Hematopoietic multipotent progenitor cell treated with erythropoietin and hydrocortisone succinate and interleukin-3 and kit ligand, for 15 days (in vitro differentiated cells): ENCODE results near the gene SLFNL1.

ENCODE experiments used
- DNase-seq: peaks from one replicate; pipeline ENCODE4 v3.0.0-alpha.2; 2015; ENCODE audit warnings: low spot score

The SLFNL1 gene

GRCh38 chr1:41020109-41020576 lies 1.4 kb downstream of the SLFNL1 start:
- DNase-seq = no peak

DNA sequence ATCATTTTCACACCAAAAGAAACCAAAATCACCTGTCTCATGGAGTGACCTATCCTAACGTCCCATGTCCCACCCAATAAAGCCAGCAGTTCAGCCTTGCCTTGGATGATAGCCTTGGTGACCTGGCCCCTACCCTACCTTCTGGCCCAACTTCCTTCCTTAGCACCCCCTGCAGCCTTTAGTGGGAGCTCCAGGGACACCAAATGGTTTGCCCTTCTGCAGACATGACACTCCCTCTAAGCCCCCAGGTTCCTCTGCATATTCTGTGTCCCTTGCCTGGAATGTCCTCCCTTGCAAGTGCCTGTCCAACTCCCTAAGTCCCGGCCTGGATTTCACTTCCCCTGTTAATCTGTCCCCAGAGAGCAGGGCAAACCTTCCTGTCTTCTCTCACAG lies 2.2 kb downstream of the SLFNL1 start:
- no peak for DNase-seq

DNA sequence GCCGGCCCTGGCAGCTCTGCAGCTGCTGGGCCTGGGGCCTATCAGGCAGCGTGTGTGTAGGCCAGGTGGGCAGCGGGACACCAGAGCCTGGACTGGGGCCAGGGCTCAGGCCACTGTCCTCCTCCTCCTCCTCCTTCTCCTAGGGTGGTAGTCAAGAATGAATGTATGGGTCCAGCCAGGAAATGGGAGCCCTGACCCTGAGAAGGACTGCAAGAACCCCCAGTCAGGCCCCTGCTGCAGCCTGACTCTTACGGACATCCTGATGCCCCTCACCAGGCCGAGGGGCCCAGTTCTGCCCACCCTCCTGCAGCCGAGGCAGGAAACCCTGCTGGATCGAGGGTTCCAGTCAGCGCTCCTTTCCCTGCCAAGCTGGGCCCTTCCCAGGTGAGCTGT lies 3.5 kb downstream of the SLFNL1 start:
- no peak for DNase-seq

DNA sequence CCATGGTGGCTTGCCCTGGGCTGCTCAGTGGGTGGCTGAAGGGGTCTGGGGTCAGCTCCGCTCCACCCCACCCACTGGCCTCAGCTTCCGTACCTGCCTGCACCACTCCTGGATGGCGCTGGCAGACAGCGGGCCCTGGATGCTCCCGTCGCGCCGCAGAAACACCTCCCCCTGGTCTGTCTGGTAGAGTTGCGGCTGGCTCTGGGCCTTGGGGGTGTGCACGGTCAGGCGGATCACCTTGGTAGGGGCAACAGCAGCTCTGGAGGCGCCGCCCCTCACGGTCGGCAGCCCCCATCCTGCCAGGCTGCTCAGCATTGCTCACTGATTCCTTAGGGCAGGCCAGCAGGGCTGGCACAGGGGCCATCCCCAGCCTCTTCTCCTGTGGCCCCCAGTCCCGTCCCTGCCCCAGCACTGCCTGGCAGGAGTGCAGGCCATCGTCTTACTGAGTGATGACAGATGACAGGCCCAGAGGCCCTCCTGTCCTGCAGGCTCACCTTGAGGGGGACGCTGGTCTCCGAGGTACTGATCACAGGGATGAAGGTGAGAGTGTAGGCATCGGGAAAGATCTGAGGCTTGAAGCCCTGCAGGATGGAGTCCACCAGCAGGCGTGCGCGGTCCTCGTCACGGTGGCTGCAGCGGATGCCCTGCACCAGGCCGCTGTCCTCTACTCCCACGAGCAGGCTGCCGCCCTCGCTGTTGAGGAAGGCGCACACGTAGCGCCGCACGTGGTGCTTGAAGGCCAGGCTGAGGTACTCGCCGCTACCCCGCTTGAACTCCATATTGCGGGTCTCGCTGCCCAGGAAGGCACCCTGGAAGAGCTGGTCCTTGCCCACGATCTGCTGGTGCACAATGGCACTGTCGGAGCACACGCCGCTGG lies 4.1 kb downstream of the SLFNL1 start:
- DNase-seq = no peak

GRCh38 chr1:41015897-41016470 lies 5.5 kb downstream of the SLFNL1 start:
- DNase-seq = no peak

DNA sequence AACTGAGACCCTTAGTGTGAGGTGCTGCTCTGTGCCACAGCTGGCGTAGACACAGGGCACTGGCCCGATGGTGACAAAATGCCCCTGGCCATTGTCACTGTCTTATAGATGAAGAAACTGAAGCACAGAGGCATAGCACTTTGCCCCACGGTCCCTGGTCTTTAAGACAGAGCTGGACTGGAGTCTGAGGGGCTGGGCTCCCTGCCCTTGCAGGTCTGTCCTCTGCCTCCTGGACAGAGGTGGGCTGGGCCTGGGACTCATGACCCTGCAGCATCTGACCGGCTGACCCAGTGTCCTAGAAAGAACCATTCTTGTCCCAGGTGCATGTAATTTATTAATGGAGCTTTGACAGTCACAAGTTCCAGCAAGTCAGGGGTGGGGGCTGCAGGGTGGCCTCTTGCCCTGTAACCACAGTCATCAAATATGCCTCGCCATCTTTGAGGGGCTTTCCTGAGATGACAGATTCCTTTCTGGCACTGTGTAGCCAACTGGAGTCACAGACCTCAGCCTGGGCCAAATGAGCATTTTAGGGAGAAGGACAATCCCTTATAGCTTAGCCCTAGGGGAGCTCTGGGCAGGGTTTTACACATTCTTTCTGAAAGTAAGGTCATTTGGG lies 6.1 kb downstream of the SLFNL1 start:
- DNase-seq = no peak

DNA sequence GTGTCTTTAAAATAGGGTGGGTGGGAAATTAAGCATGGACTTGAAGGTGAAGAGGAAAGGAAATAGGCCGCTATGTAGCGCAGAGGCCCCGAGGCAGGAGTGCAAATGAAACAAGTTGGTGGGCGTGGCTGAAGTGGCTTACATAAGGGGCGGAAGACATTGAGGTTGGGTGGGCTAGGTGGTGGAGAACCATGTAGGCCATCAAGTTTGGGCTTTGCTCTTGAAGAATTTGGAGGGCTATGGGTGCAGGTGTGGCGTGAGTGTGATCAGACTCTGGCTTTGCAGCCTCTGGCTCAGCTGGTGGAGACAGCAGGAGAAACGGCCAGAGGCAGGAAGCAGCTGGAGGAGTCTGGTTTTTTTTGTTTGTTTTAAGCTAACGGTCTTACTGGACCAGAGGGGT lies 6.7 kb downstream of the SLFNL1 start:
- no peak for DNase-seq

DNA sequence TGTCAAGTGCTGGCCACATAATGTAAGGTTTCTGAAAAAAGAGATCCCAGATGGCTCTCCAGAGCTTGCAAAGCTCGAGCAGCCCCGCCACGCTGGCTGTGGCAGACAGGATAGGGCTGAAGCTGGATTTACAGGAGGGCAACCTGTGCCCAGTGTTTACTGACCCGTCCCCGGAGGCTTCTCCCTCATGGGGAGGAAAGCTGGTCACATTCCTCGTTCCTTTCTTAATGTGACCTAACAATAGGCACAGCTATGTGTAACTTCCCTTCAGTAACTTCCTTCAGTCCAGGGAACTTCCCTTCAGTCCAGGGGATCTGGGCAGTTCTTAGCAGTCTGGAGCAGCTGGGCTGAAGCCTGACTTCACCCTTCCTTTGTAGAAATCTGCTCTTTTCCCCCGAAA lies 7.7 kb downstream of the SLFNL1 start:
- no peak for DNase-seq

DNA sequence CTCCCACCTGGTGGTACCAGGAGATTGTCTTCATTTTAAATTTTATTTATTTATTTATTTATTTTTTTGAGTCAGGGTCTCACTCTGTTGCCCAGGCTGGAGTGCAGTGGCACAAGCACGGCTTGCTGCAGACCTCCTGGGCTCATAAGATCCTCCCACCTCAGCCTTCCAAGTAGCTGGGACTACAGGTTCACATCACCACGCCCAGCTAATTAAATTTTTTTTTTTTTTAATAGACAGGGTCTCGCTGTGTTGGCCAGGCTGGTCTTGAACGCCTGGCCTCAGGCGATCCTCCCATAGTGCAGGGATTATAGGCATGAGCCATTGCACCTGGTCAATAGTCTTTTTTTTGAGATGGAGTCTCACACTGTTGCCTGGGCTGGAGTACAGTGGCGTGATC lies 8.5 kb downstream of the SLFNL1 start:
- no peak for DNase-seq

- no peak for DNase-seq
Measured at GRCh38 chr1:41010345-41010744, 11.2 kb downstream of the SLFNL1 start.

DNA sequence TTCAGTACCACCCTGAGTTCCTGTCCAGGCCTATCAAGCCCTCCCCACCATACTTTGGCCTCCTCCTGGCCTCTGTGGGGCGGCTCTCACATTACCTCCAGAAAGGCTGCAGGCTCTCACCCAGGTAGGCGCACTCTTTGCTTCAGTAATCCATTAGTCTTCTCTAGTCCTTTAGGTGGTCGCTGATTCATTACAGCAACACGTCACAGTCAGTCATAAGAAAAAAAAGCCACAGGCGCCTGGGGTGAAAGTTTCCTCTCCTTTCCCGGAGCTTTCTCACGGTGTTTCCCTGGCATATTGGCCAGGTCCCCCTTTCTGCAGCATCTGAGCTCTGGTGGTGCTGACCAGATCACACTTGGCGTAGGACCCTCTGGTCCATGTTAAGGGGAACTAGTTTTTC lies 12.1 kb downstream of the SLFNL1 start:
- DNase-seq = no peak

GRCh38 chr1:41006942-41007865 lies 14.3 kb downstream of the SLFNL1 start:
- no peak for DNase-seq

DNA sequence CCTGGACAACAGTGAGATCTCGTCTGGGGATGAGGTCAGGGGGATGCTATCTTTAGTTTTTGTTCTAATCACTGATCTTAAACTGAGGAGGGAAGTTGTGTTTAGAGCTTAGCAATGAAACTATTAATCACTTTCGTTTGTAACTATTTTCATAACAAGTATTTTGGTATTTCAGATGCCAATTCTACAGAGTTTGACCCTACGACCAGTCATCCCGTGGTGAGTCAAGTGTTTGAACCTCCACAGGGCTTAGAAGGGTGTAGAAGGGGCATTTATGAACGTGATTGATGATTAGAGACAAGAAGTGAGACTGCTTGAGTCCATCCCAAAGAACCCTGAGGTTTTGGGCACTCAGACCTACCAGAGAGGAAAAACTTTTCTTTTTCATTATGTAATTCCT lies 15.6 kb downstream of the SLFNL1 start:
- no peak for DNase-seq

- DNase-seq = peak; percentile 97
Measured at GRCh38 chr1:41003640-41004220, 17.8 kb downstream of the SLFNL1 start.

DNA sequence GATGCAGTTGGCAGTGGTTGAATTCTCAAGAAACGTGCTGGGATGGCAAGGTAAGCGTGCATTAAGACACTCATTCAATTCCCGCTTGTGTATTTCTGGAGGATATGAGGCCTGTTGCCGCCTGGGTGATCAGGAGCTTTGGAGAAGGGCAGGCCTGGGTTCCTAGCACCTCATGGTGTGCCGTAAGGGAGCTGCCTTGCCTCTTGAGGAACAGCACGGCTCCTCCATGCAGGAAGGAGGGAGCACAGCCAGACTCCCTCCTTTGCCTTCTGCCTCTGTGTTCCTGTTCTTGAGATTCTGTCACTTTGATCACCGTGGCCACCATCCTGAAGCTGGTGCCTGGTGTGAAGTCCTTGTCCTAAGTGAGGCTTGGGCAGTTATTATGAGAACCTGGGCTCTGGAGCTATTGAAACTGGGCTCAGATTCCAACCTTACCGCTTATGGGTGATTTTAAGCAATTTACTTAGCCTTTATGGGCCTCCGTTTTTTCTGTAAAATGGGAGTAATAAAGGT lies 18.3 kb downstream of the SLFNL1 start:
- DNase-seq = no peak

- DNase-seq = no peak
Measured at GRCh38 chr1:40998668-40999067, 22.9 kb downstream of the SLFNL1 start.

- DNase-seq = no peak
Measured at GRCh38 chr1:40997096-40997495, 24.4 kb downstream of the SLFNL1 start.

GRCh38 chr1:40989066-40989465 lies 32.5 kb downstream of the SLFNL1 start:
- DNase-seq = no peak

DNA sequence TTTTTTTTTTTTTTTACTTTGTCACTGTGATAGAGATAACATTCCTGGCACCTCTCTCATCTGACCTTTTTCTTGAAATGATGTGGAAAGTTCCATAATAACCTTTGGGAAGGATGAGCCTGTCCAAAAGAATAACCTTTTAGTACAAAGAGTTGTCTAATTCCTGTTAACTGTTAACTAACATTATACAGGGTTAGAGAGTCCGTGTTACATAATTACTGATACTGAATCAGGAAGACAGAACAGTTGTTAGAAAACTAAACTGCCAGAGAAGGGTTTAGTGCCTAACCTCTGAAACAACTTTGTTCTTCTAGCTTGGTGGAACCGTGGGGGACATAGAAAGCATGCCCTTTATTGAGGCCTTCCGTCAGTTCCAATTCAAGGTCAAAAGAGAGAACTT lies 33.2 kb downstream of the SLFNL1 start:
- no peak for DNase-seq

DNA sequence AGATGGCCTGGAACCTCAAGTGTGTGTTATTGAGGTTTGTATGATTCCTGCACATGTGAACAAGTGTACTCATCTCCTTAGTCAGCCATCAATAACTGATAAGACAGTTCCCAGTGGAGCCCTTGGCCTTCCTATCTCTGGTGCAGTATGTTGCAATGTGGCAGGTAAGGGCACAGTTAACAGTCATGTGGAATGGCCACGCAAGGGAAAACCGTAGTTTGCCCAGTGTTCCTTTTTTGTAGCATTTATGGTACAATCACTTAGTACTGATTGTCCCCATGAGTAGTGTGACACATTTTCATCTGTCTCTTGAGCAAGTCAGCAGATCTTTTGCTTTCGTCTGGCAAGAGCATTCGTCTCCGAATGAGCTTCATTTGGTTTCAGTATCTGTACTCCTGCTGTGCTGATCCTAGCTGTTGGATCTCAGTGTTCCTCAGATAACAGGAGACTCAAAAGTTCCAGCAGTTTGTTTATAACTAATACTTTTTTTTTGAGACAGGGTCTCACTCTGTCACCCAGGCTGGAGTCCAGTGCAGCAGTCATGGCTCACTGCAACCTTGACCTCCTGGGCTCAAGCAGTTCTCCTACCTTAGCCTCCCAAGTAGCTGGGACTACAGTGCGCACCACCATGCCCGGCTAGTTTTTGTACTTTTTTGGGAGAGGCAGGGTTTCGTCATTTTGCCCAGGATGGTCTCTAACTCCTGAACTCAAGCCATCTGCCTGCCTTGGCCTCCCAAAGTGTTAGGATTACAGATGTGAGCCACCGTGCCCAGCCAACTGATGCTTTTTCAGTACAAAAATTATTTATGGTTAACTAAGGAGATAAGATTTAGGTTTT lies 33.9 kb downstream of the SLFNL1 start:
- DNase-seq = no peak

DNA sequence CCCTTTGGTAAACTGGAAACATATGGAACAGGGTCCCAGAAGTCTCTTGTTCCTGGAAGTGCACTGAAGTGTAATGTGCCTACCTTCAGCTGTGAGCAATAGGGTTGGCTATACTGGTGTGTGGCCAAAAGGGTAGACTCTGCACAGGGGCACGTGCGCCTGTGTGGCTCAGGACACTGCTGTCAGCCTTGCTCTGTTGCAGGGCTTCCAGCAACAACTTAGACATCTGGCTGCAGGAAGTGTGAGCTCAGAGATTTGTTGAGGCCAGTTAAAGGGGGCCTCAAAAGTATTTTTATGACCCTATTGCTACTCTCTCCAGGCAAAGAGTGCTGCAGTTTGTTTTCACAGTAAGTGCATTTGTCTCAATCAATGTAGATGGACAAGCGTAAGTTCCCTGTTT lies 34.6 kb downstream of the SLFNL1 start:
- no peak for DNase-seq
